Thyroid gland (tissue), 4 donors: ENCODE data around the gene PLSCR2. TPM values are rescaled to one million over a fixed set of nuclear protein-coding genes. Genes with fewer than 3 reads are reported as not detected.
"Not testable (repeated sequence)": the region's sequence is repeated elsewhere in the genome, so short reads cannot be mapped to it uniquely, and the experiment has no call there.

Experiments used
- DNase-seq, 2 donors: peaks; one replicate each; pipeline ENCODE4 v3.0.0-alpha.2; 2019
- H3K27ac ChIP-seq, 3 donors: fragments of 200-600 bp; sonication (generic); 1 replicate in 2 of 3; 2 replicates in 1 of 3; pipeline ENCODE4 v1.5.1; 2016 to 2019; ENCODE audit warnings: mild to moderate bottlenecking in 1 of 3, moderate library complexity in 1 of 3
- H3K27me3 ChIP-seq: fragments of 200-600 bp; sonication (generic); one replicate; pipeline ENCODE4 v1.5.1; 2019
- H3K36me3 ChIP-seq, 2 donors: fragments of 200-600 bp; sonication (generic); one replicate each; pipeline ENCODE4 v1.5.1; 2016 to 2019
- H3K4me1 ChIP-seq, 2 donors: fragments of 200-600 bp; sonication (generic); one replicate each; pipeline ENCODE4 v1.5.1; 2017 to 2019
- H3K4me3 ChIP-seq, 3 donors: fragments of 200-600 bp; sonication (generic); replicated peaks in 1 of 3; 1 replicate in 2 of 3; 2 replicates in 1 of 3; pipeline ENCODE4 v1.5.1; 2016; ENCODE audit warnings: mild to moderate bottlenecking in 1 of 3
- H3K9me3 ChIP-seq: fragments of 200-600 bp; sonication (generic); one replicate; pipeline ENCODE4 v1.5.1; 2017
- POLR2A ChIP-seq, 2 donors: fragments of 450-650 bp; IDR thresholded peaks; one replicate each; pipeline ENCODE4 v1.6.1; 2017; ENCODE audit warnings: antibody characterized with exemption in 2 of 2, mild to moderate bottlenecking in 2 of 2, moderate library complexity in 1 of 2
- WGBS, 2 donors: methylation state at CpG; one replicate each; pipeline ENCODE4 v1.1.5; 2017; 5-methylcytosine and 5-hydroxymethylcytosine counted together
- intact Hi-C: fragments of 100-400 bp; cut with DNase I; formaldehyde crosslinking; loops from one replicate; pipeline ENCODE4 v1.15.1; 2023
- total RNA-seq, 4 donors: library from RNA; depleted of rRNA; stranded (reverse); fragments of >200 nt; gene quantifications; one replicate each; pipeline ENCODE4 v1.2.3, GENCODE V29; 2016
- TF ChIP-seq, protein P1 (sequence below), 6 experiments: fragments of 200-600 bp in 3 of 6; fragments of 450-650 bp in 3 of 6; sonication (generic) in 3 of 6; IDR thresholded peaks; one replicate each; pipeline ENCODE4 v1.5.1; 2016 to 2019; ENCODE audit warnings: antibody characterized with exemption in 6 of 6, mild to moderate bottlenecking in 2 of 6, inconsistent platforms in 1 of 6, moderate library complexity in 1 of 6

Gene PLSCR2
- total RNA-seq, 4 donors from 2014 or later = not detected

DNA sequence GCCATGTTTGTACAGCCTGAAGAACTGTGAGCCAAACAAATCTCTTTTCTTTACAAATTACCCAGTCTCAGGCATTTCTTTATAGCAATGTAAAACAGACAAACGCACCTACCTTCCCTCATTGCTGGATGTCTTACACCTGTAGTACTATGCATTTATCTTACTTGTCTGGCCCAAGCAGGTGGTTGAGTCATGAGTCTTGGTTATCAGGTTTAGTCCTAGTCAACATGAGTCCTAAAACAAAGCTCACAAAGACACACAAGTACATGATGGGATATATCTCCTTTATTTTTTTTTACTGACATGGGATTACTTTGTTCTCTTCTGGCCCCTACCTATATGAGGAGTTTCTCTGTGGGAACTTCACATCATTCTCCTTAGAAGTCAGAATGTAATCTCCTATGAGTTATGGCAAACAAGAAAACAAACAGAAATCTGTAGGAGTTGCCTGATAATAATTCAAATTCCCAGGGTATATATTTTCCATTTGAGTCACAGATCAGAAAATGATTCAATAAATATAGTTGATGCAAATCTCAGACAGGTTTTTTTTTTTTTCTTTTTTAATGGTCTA lies 33.6 kb upstream of the PLSCR2 start:
- no peak overlapping the region for H3K27ac ChIP-seq
- H3K27me3 ChIP-seq = no peaks in the 10 kb centered on the region
- TF ChIP-seq POLR2A (IDR thresholded peaks at IDR 0.05) = no peak
- TF ChIP-seq, protein P1, sequence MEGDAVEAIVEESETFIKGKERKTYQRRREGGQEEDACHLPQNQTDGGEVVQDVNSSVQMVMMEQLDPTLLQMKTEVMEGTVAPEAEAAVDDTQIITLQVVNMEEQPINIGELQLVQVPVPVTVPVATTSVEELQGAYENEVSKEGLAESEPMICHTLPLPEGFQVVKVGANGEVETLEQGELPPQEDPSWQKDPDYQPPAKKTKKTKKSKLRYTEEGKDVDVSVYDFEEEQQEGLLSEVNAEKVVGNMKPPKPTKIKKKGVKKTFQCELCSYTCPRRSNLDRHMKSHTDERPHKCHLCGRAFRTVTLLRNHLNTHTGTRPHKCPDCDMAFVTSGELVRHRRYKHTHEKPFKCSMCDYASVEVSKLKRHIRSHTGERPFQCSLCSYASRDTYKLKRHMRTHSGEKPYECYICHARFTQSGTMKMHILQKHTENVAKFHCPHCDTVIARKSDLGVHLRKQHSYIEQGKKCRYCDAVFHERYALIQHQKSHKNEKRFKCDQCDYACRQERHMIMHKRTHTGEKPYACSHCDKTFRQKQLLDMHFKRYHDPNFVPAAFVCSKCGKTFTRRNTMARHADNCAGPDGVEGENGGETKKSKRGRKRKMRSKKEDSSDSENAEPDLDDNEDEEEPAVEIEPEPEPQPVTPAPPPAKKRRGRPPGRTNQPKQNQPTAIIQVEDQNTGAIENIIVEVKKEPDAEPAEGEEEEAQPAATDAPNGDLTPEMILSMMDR (IDR thresholded peaks at IDR 0.05) = no peak
- no peaks in the 10 kb centered on the region for H3K9me3 ChIP-seq
- intact Hi-C loops = no loop called here
- no peak for DNase-seq
- 92 to 94% methylated on average over 1 of the region's 1 CpG for WGBS, 2 donors
- H3K4me1 ChIP-seq = no peaks in the 10 kb centered on the region
- no peaks in the 10 kb centered on the region for H3K36me3 ChIP-seq
- H3K4me3 ChIP-seq = no peak overlapping the region

DNA sequence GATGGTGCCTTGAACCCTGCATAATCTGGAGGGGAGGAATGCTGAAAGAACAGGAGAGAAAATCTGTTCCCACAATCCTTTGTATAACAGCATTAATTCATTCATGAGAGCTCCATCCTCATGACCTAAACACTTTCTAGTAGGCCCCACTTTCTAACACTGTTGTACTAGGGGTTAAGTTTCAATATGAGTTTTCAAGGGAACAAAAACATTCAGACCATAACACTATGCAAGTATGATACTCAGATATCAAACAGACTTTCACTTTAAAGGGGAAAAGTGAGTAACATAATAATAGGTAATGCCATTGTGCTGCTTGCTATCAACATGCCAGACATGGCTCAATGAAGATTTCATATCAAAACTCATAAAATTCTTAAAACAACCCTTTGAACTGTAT lies 32.4 kb upstream of the PLSCR2 start:
- TF ChIP-seq POLR2A (IDR thresholded peaks at IDR 0.05) = no peak
- TF ChIP-seq, protein P1 (IDR thresholded peaks at IDR 0.05) = no peak
- intact Hi-C loops = no loop called here
- H3K27me3 ChIP-seq = no peaks in the 10 kb centered on the region
- no peaks in the 10 kb centered on the region for H3K4me1 ChIP-seq
- H3K27ac ChIP-seq = no peak overlapping the region
- DNase-seq = no peak
- H3K36me3 ChIP-seq = no peaks in the 10 kb centered on the region
- H3K9me3 ChIP-seq = no peaks in the 10 kb centered on the region
- no peak overlapping the region for H3K4me3 ChIP-seq

DNA sequence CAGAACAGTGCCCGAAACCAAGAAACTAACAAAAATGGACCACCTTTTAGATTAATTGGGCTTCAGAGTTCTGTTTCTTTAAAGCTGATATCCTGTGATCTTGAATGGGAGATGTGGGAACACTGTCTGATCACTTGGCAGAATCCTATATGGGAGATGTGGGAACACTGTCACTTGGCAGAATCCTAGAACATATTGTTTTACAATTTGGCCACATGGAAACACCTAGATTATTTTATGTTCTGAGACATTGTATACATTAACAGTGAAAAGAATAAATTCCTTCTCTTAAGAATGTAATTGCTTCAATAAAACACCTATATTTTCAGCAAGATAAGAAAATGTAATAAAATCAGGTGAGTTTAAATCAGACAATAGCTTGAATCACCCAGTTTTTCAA lies 30.3 kb upstream of the PLSCR2 start:
- Histone ChIP-seq H3K4me1 (no peaks in the 10 kb centered on the region), H3K27me3 (no peaks in the 10 kb centered on the region), H3K27ac (no peak overlapping the region), H3K36me3 (no peaks in the 10 kb centered on the region), H3K4me3 (no peak overlapping the region), H3K9me3 (no peaks in the 10 kb centered on the region)
- intact Hi-C loops = no loop called here
- 77 to 79% methylated on average over 1 of the region's 1 CpG for WGBS, 2 donors
- no peak for DNase-seq
- TF ChIP-seq, protein P1 (IDR thresholded peaks at IDR 0.05) = no peak
- no peak for TF ChIP-seq POLR2A (IDR thresholded peaks at IDR 0.05)

DNA sequence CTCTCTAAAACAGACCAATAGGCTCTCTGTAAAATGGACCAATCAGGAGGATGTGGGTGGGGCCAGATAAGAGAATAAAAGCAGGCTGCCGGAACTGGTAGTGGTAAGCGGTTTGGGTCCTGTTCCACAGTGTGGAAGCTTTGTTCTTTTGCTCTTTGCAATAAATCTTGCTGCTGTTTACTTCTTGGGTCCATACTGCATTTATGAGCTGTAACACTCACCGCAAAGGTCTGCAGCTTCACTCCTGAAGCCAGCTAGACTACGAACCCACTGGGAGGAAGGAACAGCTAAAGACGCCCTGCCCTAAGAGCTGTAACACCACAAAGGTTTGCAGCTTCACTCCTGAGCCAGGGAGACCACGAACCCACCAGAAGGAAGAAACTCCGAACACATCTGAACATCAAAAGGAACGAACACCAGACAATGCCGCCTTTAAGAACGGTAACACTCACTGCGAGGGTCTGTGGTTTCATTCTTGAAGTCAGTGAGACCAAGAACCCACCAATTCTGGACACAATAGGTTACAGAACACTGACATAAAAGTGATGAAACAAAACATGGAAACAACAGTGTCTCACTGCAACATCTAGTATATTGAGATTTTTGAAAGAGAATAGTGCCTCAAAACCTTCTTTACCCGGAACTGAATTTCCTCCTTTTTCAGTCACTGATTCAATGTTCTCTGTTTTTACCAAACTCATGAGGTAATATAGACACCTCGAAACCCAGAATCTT lies 28.8 kb upstream of the PLSCR2 start:
- Histone ChIP-seq H3K4me1 (no peaks in the 10 kb centered on the region), H3K27ac (no peak overlapping the region), H3K9me3 (no peaks in the 10 kb centered on the region), H3K27me3 (no peaks in the 10 kb centered on the region), H3K4me3 (no peak overlapping the region), H3K36me3 (no peaks in the 10 kb centered on the region)
- 90 to 92% methylated on average over 13 of the region's 13 CpGs for WGBS, 2 donors
- TF ChIP-seq POLR2A (IDR thresholded peaks at IDR 0.05) = no peak
- TF ChIP-seq, protein P1 (IDR thresholded peaks at IDR 0.05) = no peak
- no peak for DNase-seq
- intact Hi-C loops = no loop called here

DNA sequence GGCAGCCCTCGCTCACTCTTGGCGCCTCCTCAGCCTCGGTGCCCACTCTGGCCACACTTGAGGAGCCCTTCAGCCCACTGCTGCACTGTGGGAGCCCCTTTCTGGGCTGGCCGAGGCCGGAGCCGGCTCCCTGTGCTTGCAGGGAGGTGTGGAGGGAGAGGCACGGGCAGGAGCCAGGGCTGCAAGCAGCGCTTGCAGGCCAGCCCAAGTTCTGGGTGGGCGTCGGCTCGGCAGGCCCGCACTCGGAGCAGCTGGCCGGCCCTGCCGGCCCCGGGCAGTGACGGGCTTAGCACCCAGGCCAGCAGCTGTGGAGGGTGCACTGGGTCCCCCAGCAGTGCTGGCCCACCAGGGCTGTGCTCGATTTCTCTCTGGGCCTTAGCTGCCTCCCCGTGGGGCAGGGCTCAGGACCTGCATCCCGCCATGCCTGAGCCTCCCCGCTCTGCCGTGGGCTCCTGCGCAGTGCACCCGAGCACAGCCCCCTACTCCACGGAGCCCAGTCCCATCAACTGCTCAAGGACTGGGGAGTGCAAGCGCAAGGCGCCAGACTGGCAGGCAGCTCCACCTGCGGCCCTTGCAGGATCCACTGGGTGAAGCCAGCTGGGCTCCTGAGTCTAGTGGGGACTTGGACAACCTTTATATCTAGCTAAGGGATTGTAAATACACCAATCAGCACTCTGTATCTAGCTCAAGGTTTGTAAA lies 27.9 kb upstream of the PLSCR2 start:
- DNase-seq, intact Hi-C loops, H3K4me1 ChIP-seq, H3K9me3 ChIP-seq, H3K4me3 ChIP-seq, H3K27ac ChIP-seq, H3K36me3 ChIP-seq, H3K27me3 ChIP-seq: not testable (repeated sequence)
- WGBS, 2 donors = 63 to 93% methylated on average over 3 to 14 of the region's 28 CpGs
